ENCODE data around the gene BRINP1. TPM values are rescaled to one million over a fixed set of nuclear protein-coding genes. Genes with fewer than 3 reads are reported as not detected.

BRINP1 gene
- total RNA-seq, 1 donor, result 17.0 TPM

GRCh38 chr9:119255116-119255515, 114.1 kb downstream of the BRINP1 start:
- Histone ChIP-seq H3K79me2 (ENCODE audit: insufficient read depth, low read length) (no peaks in the 10 kb centered on the region), H3K27me3 (ENCODE audit: insufficient read depth, low read length) (no peaks in the 10 kb centered on the region)
- peak; percentile 46 for DNase-seq (ENCODE audit: insufficient read length, low spot score, missing footprints)

DNA sequence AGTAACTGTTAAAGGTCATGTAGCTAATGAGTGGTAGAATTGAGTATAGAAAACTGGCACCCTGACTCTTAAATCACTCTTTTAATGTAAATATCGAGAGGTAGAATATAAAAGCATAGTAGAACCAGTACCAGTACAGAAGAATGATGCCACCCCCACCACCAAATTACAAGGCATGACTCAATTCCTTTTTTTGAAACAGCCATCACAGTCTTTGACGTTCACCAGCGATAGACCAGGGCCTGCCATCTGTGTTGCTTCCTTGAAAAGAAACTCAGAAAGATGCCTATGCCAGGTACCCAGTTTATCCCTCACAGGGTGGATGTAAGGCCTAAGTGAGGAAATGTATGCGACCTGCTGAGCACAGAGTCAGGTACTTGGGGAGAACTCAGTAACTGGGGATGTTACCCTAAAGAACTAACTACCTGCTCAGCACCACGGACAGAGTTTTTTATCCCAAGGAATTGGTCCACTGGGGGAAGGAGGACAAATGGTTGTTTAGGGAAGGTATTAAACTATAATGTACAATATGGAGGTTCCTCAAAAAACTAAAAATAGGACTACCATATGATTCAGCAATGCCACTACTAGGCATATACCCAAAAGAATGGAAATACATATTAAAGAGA, 116.5 kb downstream of the BRINP1 start:
- Histone ChIP-seq H3K9me3 (ENCODE audit: low read depth, low read length) (no peaks in the 10 kb centered on the region), H3K4me1 (ENCODE audit: insufficient read depth, low read length) (no peaks in the 10 kb centered on the region)
- DNase-seq (ENCODE audit: insufficient read length, low spot score, missing footprints), result no peak

More at GRCh38 chr9:119255116-119255515, 114.1 kb downstream of the BRINP1 start:
- H4K20me1 ChIP-seq (ENCODE audit: insufficient read depth, low read length), result no peaks in the 10 kb centered on the region
- H3K27ac ChIP-seq (ENCODE audit: low read depth, low read length), result no peak overlapping the region
- no peaks in the 10 kb centered on the region for H3K9me3 ChIP-seq (ENCODE audit: low read depth, low read length)
- no peaks in the 10 kb centered on the region for H3K36me3 ChIP-seq (ENCODE audit: insufficient read depth, low read length)
- TF ChIP-seq, protein P1, sequence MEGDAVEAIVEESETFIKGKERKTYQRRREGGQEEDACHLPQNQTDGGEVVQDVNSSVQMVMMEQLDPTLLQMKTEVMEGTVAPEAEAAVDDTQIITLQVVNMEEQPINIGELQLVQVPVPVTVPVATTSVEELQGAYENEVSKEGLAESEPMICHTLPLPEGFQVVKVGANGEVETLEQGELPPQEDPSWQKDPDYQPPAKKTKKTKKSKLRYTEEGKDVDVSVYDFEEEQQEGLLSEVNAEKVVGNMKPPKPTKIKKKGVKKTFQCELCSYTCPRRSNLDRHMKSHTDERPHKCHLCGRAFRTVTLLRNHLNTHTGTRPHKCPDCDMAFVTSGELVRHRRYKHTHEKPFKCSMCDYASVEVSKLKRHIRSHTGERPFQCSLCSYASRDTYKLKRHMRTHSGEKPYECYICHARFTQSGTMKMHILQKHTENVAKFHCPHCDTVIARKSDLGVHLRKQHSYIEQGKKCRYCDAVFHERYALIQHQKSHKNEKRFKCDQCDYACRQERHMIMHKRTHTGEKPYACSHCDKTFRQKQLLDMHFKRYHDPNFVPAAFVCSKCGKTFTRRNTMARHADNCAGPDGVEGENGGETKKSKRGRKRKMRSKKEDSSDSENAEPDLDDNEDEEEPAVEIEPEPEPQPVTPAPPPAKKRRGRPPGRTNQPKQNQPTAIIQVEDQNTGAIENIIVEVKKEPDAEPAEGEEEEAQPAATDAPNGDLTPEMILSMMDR (IDR thresholded peaks at IDR 0.05; ENCODE audit: extremely low read depth, low read depth, low read length), result no peak
- no peak overlapping the region for H3K4me2 ChIP-seq (ENCODE audit: insufficient read depth, low read length)
- no peak overlapping the region for H2AFZ ChIP-seq (ENCODE audit: low read length)
- H3K4me1 ChIP-seq (ENCODE audit: insufficient read depth, low read length), result no peaks in the 10 kb centered on the region
- H3K4me3 ChIP-seq (ENCODE audit: insufficient read depth, low read length), result no peak overlapping the region

DNA sequence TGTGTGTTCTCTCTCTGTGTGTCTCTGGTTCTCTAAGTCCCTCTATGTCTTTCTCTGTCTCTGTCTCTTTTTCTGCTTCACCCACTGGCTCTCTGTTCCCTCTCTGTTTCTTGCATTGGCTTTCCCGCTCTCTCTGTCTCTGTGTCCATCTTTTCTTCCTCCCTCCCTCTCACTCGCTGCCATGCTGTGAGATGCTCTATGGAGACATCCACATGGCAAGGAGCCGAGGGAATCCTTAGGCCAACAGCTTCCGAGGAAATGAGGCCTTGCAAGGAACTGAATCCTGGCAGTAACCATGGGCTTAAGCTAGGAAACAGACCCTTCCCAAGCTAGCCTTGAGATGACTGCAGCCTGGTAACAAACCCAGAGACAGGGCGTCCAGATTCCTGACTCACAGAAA, 117.3 kb downstream of the BRINP1 start:
- Histone ChIP-seq H3K4me3 (ENCODE audit: insufficient read depth, low read length) (no peak overlapping the region), H3K27me3 (ENCODE audit: insufficient read depth, low read length) (no peaks in the 10 kb centered on the region), H2AFZ (ENCODE audit: low read length) (no peak overlapping the region), H3K4me1 (ENCODE audit: insufficient read depth, low read length) (no peaks in the 10 kb centered on the region), H3K9me3 (ENCODE audit: low read depth, low read length) (no peaks in the 10 kb centered on the region), H3K4me2 (ENCODE audit: insufficient read depth, low read length) (no peak overlapping the region), H4K20me1 (ENCODE audit: insufficient read depth, low read length) (no peaks in the 10 kb centered on the region), H3K79me2 (ENCODE audit: insufficient read depth, low read length) (no peaks in the 10 kb centered on the region), H3K36me3 (ENCODE audit: insufficient read depth, low read length) (no peaks in the 10 kb centered on the region), H3K27ac (ENCODE audit: low read depth, low read length) (no peak overlapping the region)
- TF ChIP-seq, protein P1 (IDR thresholded peaks at IDR 0.05; ENCODE audit: extremely low read depth, low read depth, low read length), result no peak
- no peak for DNase-seq (ENCODE audit: insufficient read length, low spot score, missing footprints)

More for the DNA sequence above, 116.5 kb downstream of the BRINP1 start:
- Histone ChIP-seq H3K4me2 (ENCODE audit: insufficient read depth, low read length) (no peak overlapping the region), H2AFZ (ENCODE audit: low read length) (no peak overlapping the region), H4K20me1 (ENCODE audit: insufficient read depth, low read length) (no peaks in the 10 kb centered on the region), H3K27me3 (ENCODE audit: insufficient read depth, low read length) (no peaks in the 10 kb centered on the region), H3K79me2 (ENCODE audit: insufficient read depth, low read length) (no peaks in the 10 kb centered on the region), H3K36me3 (ENCODE audit: insufficient read depth, low read length) (no peaks in the 10 kb centered on the region), H3K4me3 (ENCODE audit: insufficient read depth, low read length) (no peak overlapping the region), H3K27ac (ENCODE audit: low read depth, low read length) (no peak overlapping the region)
- TF ChIP-seq, protein P1 (IDR thresholded peaks at IDR 0.05; ENCODE audit: extremely low read depth, low read depth, low read length), result no peak

DNA sequence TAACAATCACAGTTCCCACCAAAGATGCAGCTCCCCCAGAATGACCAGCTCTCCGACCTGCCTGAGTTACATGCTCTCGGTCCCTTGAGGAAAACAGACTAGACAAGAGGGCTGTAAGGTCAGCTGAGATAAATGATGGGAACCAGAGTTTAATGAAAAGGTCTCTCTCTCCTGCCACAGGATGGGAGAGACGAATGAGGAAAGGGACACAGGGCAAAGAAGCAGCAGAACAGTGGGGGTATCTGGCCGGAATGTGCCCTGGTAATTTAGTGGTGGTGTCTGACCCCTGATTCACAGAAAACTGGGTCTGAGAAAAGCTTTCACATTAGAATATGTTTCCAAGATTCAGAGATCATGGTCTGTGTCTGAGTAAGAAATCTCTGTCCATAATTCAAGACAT, 118.5 kb downstream of the BRINP1 start:
- no peaks in the 10 kb centered on the region for H3K79me2 ChIP-seq (ENCODE audit: insufficient read depth, low read length)
- no peaks in the 10 kb centered on the region for H3K4me1 ChIP-seq (ENCODE audit: insufficient read depth, low read length)
- no peaks in the 10 kb centered on the region for H3K27me3 ChIP-seq (ENCODE audit: insufficient read depth, low read length)
- no peaks in the 10 kb centered on the region for H4K20me1 ChIP-seq (ENCODE audit: insufficient read depth, low read length)
- H3K27ac ChIP-seq (ENCODE audit: low read depth, low read length), result no peak overlapping the region
- no peak overlapping the region for H3K4me3 ChIP-seq (ENCODE audit: insufficient read depth, low read length)
- no peaks in the 10 kb centered on the region for H3K36me3 ChIP-seq (ENCODE audit: insufficient read depth, low read length)
- H3K9me3 ChIP-seq (ENCODE audit: low read depth, low read length), result no peaks in the 10 kb centered on the region
- TF ChIP-seq, protein P1 (IDR thresholded peaks at IDR 0.05; ENCODE audit: extremely low read depth, low read depth, low read length), result no peak
- H2AFZ ChIP-seq (ENCODE audit: low read length), result no peak overlapping the region
- DNase-seq (ENCODE audit: insufficient read length, low spot score, missing footprints), result no peak
- no peak overlapping the region for H3K4me2 ChIP-seq (ENCODE audit: insufficient read depth, low read length)

Measured in osteoblast (primary cell).